Stimulated activated CD8-positive, alpha-beta memory T cell treated with anti-CD3 and anti-CD28 coated beads, Interleukin-4, amount 100 ng/mL, for 24 hours (primary cell): Measurements from ENCODE around the gene COL27A1.

Experiments used
- DNase-seq: peaks from one replicate; pipeline ENCODE4 v3.0.0-alpha.2; 2020; ENCODE audit warnings: low read depth

COL27A1 gene

DNA sequence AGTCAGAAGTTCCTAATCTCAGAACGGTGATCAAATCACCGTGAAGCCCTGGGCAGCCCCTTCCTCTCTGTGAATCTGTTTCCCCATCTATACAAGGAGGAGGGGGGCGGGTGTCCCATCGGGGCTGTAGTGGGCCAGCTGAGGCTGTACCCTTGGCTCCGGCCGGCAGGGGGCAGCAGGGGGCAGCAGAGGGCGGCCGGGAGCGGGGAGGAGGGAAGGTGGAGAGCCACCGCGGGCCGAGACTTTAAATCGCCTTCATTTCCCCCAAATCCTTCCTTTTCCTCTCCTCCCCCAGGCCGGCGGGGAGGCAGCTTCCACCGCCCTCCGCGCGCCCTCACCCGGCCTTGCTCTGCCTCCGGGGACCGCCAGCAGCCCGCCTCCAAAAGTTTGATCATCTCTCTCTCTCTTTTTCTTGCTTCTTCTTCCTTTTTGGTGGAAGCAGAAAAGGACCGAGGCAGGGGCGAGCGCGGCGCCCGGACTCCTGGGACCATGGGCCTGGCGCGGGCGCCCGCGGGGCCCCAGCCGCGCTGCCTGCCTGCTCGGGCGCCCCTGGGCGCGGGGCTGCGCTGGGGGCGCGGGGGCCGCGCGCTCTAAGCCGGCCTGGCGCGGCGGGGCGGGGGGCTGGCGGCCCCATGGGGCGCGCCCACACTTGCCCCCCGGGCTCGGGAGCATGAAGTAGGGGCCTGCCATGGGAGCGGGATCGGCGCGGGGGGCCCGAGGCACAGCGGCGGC lies at the start of gene COL27A1:
Gene COL27A1, plus strand, starts transcription at position 275 of the 732 bp plus-strand sequence. Its CDS starts 414 bp downstream, at position 689.
- peak; percentile 79 for DNase-seq

DNA sequence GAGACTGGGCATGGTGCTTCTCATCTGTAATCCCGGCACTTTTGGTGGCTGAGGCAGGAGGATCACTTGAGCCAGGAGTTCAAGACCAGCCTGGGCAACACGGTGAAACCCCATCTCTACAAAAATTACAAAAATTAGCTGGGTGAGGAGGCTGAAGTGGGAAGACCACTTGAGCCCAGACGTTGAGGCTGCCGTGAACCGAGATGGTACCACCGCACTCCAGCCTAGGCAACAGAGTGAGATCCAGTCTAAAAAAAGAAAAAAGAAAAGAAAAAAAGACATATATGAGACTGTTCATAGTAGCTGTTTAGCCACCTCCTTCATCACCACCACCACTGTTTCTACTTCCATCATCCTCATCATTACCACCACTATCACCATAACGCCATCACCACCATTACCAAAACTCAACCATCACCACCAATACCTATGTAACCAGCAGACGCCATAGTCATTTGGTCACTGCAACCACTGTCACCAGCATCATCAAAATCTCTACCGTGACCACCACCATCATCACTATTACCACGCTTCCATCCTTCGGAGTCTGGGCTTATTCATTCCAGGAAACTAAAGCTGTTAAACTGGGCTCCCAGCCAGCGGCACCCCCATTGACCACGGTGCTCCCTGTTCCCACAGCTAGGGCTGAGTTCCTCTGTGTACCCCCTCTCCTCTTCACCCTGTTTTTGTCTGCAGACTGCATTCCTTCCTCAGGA lies 47.9 kb upstream of the COL27A1 start:
- no peak for DNase-seq

DNA sequence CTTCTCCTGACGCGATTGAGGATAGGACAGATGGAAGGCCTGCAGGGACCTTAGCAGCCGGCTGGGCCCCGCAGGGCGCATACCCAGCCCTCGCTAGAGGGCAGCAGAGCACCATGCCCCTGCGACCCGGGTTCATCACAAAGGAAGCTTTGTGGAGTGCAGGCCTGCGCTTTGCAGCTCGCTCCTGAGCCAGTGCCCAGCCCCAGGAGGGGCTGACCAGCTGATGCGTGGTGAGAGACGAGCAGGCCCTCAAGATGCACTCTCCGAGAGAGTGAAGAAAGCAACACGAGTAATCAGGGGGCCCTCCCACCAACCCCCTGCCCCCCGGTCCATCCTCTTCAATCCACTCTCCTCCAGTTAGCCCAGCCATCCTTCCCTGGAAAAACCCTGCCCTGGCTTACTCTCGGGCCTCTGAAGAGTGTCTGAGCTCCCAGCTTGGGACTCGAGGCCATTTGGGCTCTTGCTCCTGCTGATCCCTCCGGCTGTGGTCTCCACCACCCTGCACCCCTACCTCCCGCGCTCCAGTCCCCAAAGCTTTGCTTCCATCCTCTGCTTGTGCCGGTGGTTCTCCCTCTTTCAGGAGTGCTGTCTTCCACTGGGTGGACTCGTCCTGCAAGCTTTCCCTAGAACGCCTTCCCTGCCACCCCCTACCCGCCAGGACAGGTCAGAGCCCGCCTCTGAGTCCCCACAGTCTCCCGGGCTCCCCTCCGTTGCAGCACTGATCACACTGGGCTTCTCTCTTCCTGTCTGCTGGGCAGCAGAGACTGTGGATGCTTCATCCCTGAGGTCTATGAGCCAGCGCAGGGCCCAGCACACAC lies 47.1 kb upstream of the COL27A1 start:
- peak; percentile 41 for DNase-seq

DNA sequence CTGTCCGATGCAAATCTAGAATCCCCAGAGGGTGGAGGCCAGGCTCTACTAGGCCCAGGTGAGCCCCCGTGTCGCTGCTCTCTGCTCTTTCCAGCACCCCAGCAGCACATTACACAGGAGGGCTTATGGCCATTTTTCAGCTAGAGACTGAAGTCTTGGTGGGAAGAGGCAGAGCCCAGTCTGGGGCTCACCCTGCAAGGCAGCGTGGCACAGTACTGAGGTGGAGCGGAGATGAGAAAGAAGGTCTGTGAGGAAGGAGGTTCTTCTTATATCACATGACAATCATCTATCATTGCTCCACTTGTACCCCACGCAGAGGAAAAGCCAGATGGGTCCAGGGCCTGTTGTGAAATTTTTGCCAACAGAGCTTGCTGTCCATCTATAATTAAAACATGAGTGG lies 46.2 kb upstream of the COL27A1 start:
- DNase-seq, result no peak

DNA sequence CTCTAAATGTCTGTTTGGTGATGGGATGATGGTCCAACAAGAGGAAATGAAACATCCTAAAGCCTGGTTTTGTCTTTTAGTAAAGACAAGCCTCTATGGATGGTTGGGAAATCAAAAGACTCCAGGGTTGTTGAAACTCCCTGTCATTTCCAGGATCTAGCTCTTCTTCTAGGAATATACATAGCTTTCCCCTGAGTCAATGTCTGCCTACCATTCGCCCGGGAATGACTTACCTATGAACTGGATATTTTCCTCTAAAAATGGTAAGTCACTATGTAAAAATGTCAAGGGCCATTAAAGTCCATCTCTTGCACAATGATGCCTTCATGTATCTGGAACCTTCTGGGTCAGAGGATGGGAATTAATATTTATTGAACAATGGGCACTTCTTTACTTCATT lies 45.2 kb upstream of the COL27A1 start:
- no peak for DNase-seq

DNA sequence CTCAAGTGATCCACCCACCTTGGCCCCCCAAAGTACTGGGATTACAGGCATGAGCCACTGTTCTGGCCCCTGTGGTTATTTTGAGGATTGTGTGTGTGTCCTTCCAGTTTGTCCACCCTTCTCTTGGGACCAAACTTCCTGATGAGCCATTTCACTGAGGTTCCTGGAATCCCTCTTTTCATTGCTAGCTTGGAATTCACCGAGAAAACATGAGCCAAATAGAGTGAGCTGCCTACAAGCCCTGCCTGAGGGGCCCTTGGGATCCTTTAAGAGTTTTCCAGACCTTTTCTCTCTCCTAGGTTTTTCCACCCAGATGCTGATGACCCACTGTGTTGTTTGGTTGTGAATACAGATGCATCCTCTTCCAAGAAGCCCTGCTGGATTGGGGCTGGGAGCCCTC lies 43.0 kb upstream of the COL27A1 start:
- no peak for DNase-seq

DNA sequence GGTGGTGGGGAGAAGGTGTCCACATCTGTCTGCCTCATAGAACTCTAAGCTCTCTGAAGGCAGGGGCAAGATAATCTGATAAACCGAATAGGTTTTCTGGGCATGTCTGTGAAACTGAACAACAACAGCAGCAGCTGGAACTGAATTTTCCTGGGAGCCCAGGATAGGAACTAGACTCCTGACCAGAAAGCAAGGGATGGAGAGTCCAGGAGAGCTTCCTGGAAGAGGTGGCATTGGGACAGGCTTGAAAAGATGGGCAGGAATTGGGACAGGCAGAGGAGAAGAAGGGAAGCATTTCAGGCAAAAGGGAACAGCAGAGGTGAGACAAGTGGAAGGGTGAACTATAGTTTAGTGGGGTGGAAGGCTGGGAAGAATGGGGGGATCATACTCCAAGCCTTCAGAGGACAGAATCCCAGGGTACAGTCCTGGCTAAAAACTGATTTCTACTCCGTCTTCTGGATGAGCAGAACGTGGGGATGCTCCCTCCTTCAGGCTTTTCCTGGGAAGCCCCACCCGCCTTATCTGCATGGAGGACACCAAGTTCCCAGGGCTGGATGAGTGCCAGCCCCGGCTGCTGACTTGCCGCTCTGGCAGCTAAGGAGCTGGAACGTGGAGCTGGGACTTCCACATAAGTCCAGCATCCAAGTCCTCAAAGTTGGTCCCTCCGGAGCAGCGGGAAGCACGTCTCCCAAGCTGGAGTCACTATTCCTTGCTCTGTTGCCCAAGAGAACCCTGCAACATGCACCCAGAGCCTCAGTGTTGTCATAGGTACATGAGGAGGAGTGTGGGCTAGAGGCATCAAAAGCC lies 42.4 kb upstream of the COL27A1 start:
- DNase-seq, result no peak

DNA sequence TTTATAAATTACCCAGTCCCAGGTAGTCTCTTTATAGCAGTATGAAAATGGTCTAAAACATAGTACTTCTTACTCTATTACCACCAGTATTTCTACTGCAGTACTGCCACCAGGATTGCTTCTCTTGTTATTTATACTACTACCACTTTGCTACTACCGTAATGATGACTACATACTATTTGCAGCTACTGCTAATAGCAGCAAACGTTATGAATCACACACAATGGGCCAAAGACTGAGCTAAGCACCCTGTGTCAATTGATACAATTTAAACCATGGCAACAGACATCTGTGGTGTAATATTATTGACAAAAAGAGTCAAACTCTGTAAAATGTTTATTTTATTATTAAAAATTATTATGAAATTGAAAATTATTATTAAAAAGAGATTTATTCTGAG lies 41.0 kb upstream of the COL27A1 start:
- DNase-seq, result no peak

DNA sequence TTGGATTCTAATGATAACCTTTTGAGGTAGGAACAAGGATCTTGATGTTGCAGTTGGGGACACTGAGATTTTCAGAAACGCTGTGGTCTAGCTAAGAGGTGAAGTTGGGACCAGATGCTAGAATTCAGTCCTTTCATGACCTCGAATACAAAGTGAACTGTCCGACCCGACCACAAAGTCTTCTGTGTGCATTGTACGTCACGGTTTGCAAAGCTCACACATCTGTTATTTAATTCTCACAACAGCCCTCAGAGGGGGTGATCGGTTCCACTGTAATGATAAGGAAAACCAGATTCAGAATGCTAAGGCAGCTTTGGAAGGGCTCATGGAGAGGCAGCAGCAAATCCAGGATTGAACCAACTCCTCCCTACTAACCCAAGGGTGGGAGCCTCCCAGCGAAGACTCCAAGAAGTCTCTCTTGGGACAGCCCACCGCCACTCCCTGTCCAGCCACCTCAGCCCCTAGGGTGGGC lies 39.6 kb upstream of the COL27A1 start:
- no peak for DNase-seq

DNA sequence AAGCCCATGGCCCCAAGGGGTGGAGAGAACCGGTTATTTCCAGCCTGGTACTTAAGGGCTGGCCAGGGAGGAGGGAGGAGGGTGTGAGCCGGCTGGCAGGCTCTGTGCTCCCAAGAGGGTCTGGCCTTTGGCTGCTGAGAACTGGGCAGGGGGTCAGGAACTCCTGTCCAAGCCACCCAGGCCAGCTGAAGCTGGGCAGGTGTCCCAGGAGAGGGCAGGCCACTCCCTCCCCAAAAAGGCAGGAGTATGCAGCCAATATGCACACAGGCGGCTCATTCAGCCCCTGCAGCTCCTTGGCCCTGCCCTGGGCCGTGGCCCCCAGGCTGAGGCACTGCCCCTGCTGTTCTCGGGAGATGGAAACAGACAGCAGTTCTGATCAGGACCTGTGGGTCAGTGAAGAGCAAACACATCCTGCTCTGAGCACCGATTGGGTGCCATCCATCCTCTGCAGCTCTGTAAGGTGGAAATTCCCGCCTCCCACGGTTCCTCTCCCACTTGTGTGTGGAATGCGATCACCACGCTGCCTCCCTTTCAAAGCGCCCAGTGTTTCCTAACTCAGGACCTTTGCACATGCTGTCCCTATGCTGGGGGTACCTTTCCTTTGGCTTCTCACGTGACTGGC lies 39.1 kb upstream of the COL27A1 start:
- DNase-seq, result no peak

DNA sequence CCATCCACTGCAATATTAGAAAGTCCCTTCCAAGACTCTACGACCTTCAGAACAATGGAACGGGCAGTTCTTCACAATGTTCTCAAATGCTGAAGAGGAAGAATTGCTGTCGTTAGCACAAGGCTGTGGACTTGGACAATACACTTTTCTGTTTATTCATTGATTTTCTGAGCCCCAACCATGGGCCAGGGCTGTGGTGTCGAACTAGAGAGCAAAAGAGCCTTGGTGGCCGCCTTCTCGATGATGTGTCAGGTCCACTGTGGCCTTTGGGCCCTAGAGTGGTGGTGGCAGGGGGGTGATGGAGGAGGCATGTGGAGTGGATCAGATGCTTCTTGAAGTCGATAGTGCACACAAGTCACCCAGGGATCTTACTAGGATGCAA lies 37.7 kb upstream of the COL27A1 start:
- no peak for DNase-seq

DNA sequence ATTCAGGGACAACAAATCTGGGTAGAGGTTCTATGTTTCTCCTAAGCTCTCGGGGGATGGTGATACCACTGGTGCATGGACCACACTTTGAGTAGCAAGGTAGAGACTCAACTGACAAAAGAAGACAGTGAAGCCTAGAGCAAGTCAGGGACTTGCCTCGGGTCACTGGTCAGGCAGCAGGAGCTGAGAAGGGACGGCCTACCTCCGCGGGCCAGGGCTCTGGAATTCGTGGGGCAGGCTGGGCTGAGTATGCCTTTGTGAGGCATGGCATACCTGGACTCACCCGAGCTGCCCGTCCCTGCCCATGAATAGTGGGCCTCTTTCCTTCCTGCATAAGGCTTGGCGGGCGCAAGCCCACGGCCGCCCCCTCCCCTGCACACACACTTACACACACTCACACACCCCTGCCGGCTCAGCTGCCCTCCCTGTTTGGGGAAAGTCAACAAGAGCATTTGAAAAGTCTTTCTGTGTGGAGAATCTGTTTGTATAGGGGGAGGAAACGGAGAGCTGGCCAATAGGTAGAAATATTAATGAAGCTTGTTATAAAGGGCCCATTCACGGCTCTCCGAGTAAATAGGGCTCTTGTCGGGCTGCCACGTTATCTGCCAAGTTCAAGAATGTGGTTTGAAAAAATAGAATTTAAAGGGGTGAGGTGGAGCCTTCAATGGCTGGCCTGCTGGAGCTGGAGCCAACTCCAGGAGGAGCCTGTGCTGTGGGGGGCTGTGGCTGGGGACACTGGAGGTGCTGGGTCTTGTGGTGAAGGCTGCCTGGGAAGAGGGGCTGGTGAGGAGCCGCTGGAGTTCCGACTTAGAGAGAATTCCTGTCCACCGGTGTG lies 37.1 kb upstream of the COL27A1 start:
- DNase-seq, result no peak

DNA sequence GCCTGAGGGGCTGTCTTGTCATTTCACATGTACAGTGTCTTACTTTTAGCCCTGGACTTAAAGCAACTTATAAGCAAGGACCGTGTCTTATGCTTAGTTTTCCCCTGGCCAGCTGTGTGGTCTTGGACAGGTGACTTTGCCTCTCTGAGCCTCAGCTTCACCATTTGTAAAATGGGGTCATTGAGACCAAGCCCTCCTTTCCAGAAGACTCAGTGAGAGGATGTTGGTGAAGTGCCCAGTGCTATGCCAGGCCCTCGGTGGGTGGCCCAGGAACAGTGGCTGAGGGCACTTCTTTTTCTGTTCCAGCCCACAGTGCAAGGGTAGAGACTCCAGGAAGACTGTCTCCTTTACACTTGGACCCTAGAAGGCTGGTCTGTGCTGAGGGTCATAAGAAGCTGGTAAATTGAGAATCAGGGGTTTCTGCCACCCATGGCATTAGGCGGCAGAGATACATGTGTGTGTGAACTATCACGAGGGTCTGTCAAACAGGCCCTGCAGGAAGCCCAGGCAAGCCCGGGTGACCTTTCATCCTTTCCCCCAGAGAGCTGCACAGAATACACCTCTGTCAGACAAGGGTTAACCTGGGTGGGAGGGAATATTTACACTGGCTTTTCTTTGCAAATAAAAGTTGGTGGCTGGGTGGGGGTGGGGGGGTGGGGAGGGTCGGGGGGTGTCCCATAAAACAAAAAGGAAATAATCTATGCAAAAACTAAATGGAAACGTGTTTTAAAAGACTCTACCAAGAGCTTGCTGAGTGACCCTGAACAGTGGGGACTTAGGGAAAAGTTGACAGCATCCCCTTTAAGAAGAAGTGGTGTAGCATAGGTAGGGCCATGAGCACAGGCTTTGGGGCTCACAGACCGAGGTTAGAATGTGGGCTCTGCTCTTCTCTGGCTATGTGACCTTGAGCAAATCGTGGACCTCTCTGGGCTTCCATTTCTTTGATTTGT lies 35.8 kb upstream of the COL27A1 start:
- no peak for DNase-seq

DNA sequence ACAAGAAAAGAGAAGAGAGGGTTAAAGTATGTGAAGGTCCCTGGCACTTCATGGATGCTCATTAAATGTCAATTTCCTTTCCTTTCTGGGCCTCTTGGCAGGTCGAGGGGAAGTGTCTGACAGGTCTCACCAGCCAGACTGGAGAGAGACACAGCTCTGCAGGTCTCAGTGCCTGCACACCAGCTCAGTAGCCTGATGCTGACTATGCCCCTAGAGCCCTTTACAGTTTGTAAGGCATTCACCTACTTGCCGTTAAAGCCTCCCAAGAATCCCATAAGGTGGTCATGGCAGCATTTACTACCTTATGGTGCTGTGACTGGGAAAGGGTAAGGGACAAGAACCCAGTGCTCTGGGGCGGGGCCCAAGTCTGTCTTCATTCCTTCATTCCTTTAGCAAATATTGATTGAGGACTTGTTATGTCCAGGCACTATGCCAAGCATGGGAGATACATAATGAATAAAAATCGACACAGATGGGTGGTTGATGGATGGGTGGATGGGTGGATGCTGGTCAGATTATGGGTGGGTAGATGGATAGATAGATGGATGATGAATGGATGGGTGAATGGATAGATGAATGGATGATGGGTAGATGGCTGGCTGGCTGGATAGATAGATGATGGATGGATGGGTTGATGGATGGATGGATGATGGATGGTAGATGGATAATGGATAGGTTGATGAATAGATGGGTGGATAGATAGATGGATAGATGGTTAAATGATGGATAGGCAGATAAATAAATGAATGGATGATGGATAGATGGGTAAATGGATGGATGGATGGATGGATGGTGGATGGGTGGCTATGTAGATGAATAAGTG lies 34.9 kb upstream of the COL27A1 start:
- no peak for DNase-seq

DNA sequence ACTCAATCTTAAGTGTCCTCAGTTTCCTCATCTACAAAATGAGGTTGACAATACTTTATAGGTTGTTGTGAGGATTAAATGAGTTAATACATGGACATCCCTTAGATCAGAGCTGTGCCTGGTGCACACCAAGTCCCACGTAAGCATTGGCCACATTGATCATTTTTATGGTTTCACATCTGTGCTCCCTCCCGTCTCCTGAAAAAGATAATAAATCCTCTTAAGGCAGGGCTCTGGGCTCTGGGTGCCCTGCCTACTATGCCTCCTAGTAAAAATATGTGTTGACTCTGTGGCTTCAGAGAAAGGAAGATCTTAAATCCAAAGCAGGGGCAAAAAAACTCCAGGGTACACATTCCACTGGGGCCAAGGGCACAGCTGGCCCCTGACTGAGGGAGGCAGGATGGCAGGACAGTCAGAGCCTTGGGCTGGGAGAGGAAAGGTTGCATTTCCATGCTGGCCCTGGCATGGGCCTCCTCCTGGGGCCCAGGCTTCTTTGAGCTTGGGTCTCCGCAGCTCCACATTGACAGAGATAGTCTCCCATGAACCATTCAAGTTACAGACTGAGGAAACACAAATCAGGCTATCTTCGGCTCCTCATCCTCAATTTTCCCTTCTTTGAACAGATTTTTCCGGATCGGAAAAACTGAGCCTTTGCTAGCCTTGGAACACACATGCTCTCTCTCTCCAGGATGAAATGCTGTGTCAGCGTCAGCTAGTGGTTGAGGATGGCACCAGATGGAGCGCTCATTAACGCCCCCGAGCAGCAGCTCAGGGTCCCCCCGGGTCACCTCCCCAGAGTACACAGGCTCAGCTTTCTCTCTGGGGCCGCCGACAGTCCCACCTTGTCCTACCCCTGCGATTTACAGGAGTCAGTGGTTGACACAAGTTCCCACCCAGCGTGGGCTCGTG lies 33.9 kb upstream of the COL27A1 start:
- no peak for DNase-seq

DNA sequence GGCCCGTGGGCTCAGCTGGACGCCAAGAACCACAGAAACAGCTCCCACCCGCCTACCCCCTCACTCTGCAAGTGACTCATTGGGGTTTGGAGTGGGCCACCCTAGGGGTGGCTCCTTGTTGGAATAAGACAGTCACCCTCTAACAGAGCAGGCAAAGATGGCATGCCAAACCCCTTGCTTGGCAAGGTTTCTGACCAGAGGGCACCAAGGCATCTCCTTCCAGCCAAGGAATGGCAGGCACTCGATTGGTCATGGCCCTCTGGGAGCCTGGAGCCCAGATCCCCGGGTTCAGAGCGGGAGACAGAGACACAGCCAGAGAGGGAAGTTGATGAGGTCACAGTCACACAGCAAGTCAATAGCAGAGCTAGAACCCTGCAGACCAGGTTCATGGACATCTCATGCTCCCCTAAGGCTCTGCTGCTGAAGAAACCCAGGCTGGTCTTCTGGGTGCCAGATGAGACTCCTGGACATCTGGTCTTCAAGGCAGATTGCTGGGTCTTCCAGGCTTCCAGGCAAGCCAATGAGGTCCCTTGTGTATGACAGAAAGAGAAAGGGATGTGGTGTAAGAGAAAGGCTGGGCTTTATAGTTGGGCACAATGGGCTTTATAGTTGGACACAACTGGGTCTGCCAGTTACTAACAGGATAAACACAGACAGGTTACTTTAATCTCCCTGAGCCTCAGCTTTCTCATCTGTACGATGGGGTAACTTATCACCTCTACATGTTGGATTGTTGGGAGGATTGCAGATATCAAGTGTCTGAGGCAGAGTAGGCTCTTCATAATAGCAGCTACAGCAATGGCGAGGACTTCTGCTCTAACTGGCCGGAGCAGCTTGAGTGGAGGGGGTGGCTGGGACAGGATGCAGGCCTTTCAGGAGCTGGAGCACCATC lies 33.0 kb upstream of the COL27A1 start:
- DNase-seq, result no peak
